Progenitor cell of endocrine pancreas (in vitro differentiated cells): ENCODE measurements around the gene ARRDC3. TPM values are rescaled to one million over a fixed set of nuclear protein-coding genes. Genes with fewer than 3 reads are reported as not detected.

ENCODE experiments used
- DNase-seq: peaks from one replicate; pipeline ENCODE4 v3.0.0; 2021; ENCODE audit warnings: low spot score; ENCODE audit not compliant: unreplicated experiment
- H3K27ac Mint-ChIP-seq: 2 replicates; pipeline ENCODE4 v1.8.0; 2021; ENCODE audit warnings: mild to moderate bottlenecking, moderate library complexity, mixed read lengths
- H3K27me3 Mint-ChIP-seq: 2 replicates; pipeline ENCODE4 v1.8.0; 2021; ENCODE audit warnings: mixed read lengths
- H3K36me3 Mint-ChIP-seq: 2 replicates; pipeline ENCODE4 v1.8.0; 2022; ENCODE audit warnings: mixed read lengths; ENCODE audit not compliant: insufficient read depth
- H3K4me1 Mint-ChIP-seq: 2 replicates; pipeline ENCODE4 v1.8.0; 2021; ENCODE audit warnings: low read depth, mixed read lengths
- H3K4me3 Mint-ChIP-seq: 2 replicates; pipeline ENCODE4 v1.8.0; 2021; ENCODE audit warnings: low read depth, mild to moderate bottlenecking, moderate library complexity, mixed read lengths
- H3K9me3 Mint-ChIP-seq: 2 replicates; pipeline ENCODE4 v1.8.0; 2021; ENCODE audit warnings: low read depth, mixed read lengths
- CTCF ChIP-seq: fragments of 200-600 bp; sonication (generic); IDR thresholded peaks from one replicate; pipeline ENCODE4 v1.5.0; 2021; ENCODE audit warnings: antibody characterized with exemption, mild to moderate bottlenecking; ENCODE audit not compliant: unreplicated experiment
- total RNA-seq: library from RNA; stranded (reverse); gene quantifications from 2 replicates; pipeline ENCODE4 v1.2.1, GENCODE V29; 2021

ARRDC3 gene
- total RNA-seq, 1 donor from 2014 or later: 107 TPM

- peak overlapping the region; percentile 76 for H3K27ac Mint-ChIP-seq
- no peak for TF ChIP-seq CTCF
- H3K4me1 Mint-ChIP-seq: peaks cover 11% of the 10 kb centered on the region
- no peak for DNase-seq
- H3K4me3 Mint-ChIP-seq: no peak overlapping the region
- H3K36me3 Mint-ChIP-seq: peaks cover 54% of the 10 kb centered on the region
- H3K27me3 Mint-ChIP-seq: no peaks in the 10 kb centered on the region
- no peaks in the 10 kb centered on the region for H3K9me3 Mint-ChIP-seq
These were observed 9.5 kb downstream of the ARRDC3 start for GRCh38 chr5:91373600-91373999.

GRCh38 chr5:91373006-91373405 lies 10.1 kb downstream of the ARRDC3 start:
- H3K27ac Mint-ChIP-seq: no peak overlapping the region
- peaks cover 10% of the 10 kb centered on the region for H3K4me1 Mint-ChIP-seq
- no peak for DNase-seq
- TF ChIP-seq CTCF: no peak
- H3K9me3 Mint-ChIP-seq: no peaks in the 10 kb centered on the region
- H3K36me3 Mint-ChIP-seq: peaks cover 60% of the 10 kb centered on the region
- H3K27me3 Mint-ChIP-seq: no peaks in the 10 kb centered on the region
- H3K4me3 Mint-ChIP-seq: no peak overlapping the region

- no peaks in the 10 kb centered on the region for H3K9me3 Mint-ChIP-seq
- no peak overlapping the region for H3K4me3 Mint-ChIP-seq
- TF ChIP-seq CTCF: no peak
- H3K36me3 Mint-ChIP-seq: peaks cover 50% of the 10 kb centered on the region
- H3K4me1 Mint-ChIP-seq: peaks cover 4% of the 10 kb centered on the region
- no peaks in the 10 kb centered on the region for H3K27me3 Mint-ChIP-seq
- peak overlapping the region; percentile 59 for H3K27ac Mint-ChIP-seq
- no peak for DNase-seq
These were observed 13.6 kb downstream of the ARRDC3 start for GRCh38 chr5:91369480-91369879.

GRCh38 chr5:91367908-91368648 lies 15.0 kb downstream of the ARRDC3 start:
- DNase-seq: no peak
- peaks cover 4% of the 10 kb centered on the region for H3K4me1 Mint-ChIP-seq
- H3K27me3 Mint-ChIP-seq: no peaks in the 10 kb centered on the region
- no peak overlapping the region for H3K4me3 Mint-ChIP-seq
- peak overlapping the region; percentile 84 for H3K27ac Mint-ChIP-seq
- no peaks in the 10 kb centered on the region for H3K9me3 Mint-ChIP-seq
- TF ChIP-seq CTCF: no peak
- H3K36me3 Mint-ChIP-seq: peaks cover 40% of the 10 kb centered on the region

- no peak for TF ChIP-seq CTCF
- H3K27ac Mint-ChIP-seq: peak overlapping the region; percentile 45
- no peaks in the 10 kb centered on the region for H3K9me3 Mint-ChIP-seq
- peaks cover 4% of the 10 kb centered on the region for H3K4me1 Mint-ChIP-seq
- no peak for DNase-seq
- no peaks in the 10 kb centered on the region for H3K27me3 Mint-ChIP-seq
- H3K36me3 Mint-ChIP-seq: peaks cover 35% of the 10 kb centered on the region
- H3K4me3 Mint-ChIP-seq: no peak overlapping the region
These were observed 15.8 kb downstream of the ARRDC3 start for GRCh38 chr5:91367344-91367743.
